GM13977 (cell line): ENCODE measurements around the gene TPM1.

Source experiments
- DNase-seq: peaks from one replicate; pipeline ENCODE4 v3.0.0; 2012; ENCODE audit warnings: low spot score
- CTCF ChIP-seq: IDR thresholded peaks from 2 replicates; pipeline ENCODE4 v1.5.1; 2012; ENCODE audit warnings: mild to moderate bottlenecking, control low read depth; ENCODE audit not compliant: insufficient read depth; ENCODE audit errors: extremely low read depth, missing control alignments
- in situ Hi-C: fragments of 300-500 bp; cut with MboI; formaldehyde crosslinking; loops from one replicate; pipeline ENCODE4 v1.12.0; 2022; ENCODE audit warnings: low sequenced_read_pairs, low pct_unique_long_range_greater_than_20kb, mixed read lengths, inconsistent platforms; ENCODE audit not compliant: unreplicated experiment

The TPM1 gene

GRCh38 chr15:63083044-63083443 lies 40.5 kb downstream of the TPM1 start:
- DNase-seq, result no peak
- in situ Hi-C loops, result no loop called here
- no peak for TF ChIP-seq CTCF

GRCh38 chr15:63083541-63083940 lies 41.0 kb downstream of the TPM1 start:
- in situ Hi-C loops, result no loop called here
- no peak for TF ChIP-seq CTCF
- no peak for DNase-seq

GRCh38 chr15:63084806-63085205 lies 42.3 kb downstream of the TPM1 start:
- in situ Hi-C loops, result no loop called here
- TF ChIP-seq CTCF, result no peak
- no peak for DNase-seq

GRCh38 chr15:63085289-63085688 lies 42.7 kb downstream of the TPM1 start:
- no peak for DNase-seq
- no peak for TF ChIP-seq CTCF
- in situ Hi-C loops, result no loop called here

GRCh38 chr15:63086271-63086670 lies 43.7 kb downstream of the TPM1 start:
- no peak for DNase-seq
- in situ Hi-C loops, result no loop called here
- no peak for TF ChIP-seq CTCF

- DNase-seq, result no peak
- in situ Hi-C loops, result no loop called here
- no peak for TF ChIP-seq CTCF
Observed at GRCh38 chr15:63086947-63087346, 44.4 kb downstream of the TPM1 start.
